HUES64 (cell line): ENCODE measurements around the gene FOXO3.
"Not testable (repeated sequence)": the region's sequence is repeated elsewhere in the genome, so short reads cannot be mapped to it uniquely, and the experiment has no call there.

ENCODE experiments used
- H3K27ac ChIP-seq: 2 replicates; pipeline ENCODE4 v1.7.0; 2013; ENCODE audit warnings: low read depth, low read length, inconsistent platforms
- H3K27me3 ChIP-seq: 2 replicates; pipeline ENCODE4 v1.6.1; 2013; ENCODE audit warnings: mild to moderate bottlenecking, low read length; ENCODE audit not compliant: insufficient read depth
- H3K36me3 ChIP-seq: 2 replicates; pipeline ENCODE4 v1.6.1; 2013; ENCODE audit warnings: mild to moderate bottlenecking, low read length; ENCODE audit not compliant: insufficient read depth
- H3K4me1 ChIP-seq: 2 replicates; pipeline ENCODE4 v1.6.1; 2013; ENCODE audit warnings: mild to moderate bottlenecking, low read length, moderate library complexity; ENCODE audit not compliant: insufficient read depth
- H3K4me3 ChIP-seq: 2 replicates; pipeline ENCODE4 v1.5.1; 2013; ENCODE audit warnings: mild to moderate bottlenecking, low read length, moderate library complexity
- H3K9ac ChIP-seq: 2 replicates; pipeline ENCODE4 v1.6.1; 2013; ENCODE audit warnings: mild to moderate bottlenecking, low read depth, low read length
- H3K9me3 ChIP-seq: 2 replicates; pipeline ENCODE4 v1.6.1; 2013; ENCODE audit warnings: low read depth, low read length; ENCODE audit not compliant: insufficient read depth
- WGBS: fragments of 150-250, 120-280 bp; methylation state at CpG from one replicate; pipeline ENCODE4 v1.1.7; 2013; ENCODE audit warnings: missing lambda C conversion rate; 5-methylcytosine and 5-hydroxymethylcytosine counted together

The FOXO3 gene

DNA sequence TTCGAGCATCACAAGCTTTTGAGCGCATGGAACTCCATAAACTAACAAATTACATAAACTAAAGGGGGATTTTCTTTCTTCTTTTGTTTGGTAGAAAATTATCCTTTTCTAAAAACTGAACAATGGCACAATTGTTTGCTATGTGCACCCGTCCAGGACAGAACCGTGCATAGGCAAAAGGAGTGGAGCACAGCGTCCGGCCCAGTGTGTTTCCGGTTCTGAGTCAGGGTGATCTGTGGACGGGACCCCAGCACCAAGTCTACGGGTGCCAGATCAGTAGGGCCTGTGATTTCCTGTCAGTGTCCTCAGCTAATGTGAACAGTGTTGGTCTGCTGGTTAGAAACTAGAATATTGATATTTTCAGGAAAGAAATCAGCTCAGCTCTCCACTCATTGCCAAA, 119.6 kb downstream of the FOXO3 start:
- H3K27ac ChIP-seq, H3K36me3 ChIP-seq, H3K4me1 ChIP-seq, H3K4me3 ChIP-seq, H3K9ac ChIP-seq, H3K9me3 ChIP-seq, H3K27me3 ChIP-seq: not testable (repeated sequence)
- WGBS = 93% methylated on average over 8 of the region's 9 CpGs

- H3K27ac ChIP-seq, H3K36me3 ChIP-seq, H3K9me3 ChIP-seq, H3K9ac ChIP-seq, H3K27me3 ChIP-seq, H3K4me3 ChIP-seq: not testable (repeated sequence)
- peaks cover 11% of the 10 kb centered on the region; the same call in 1 of the 2 replicates for H3K4me1 ChIP-seq
- 74% methylated on average over 1 of the region's 1 CpG for WGBS
These were observed 121.0 kb downstream of the FOXO3 start for GRCh38 chr6:108681721-108682120.

- not testable (repeated sequence) for H3K9ac ChIP-seq, H3K27ac ChIP-seq, H3K4me3 ChIP-seq, H3K9me3 ChIP-seq, H3K27me3 ChIP-seq, H3K36me3 ChIP-seq
- peaks cover 10% of the 10 kb centered on the region; the same call in 1 of the 2 replicates for H3K4me1 ChIP-seq
- WGBS = 92% methylated on average over 7 of the region's 7 CpGs
These were observed 121.8 kb downstream of the FOXO3 start for GRCh38 chr6:108682383-108683119.

DNA sequence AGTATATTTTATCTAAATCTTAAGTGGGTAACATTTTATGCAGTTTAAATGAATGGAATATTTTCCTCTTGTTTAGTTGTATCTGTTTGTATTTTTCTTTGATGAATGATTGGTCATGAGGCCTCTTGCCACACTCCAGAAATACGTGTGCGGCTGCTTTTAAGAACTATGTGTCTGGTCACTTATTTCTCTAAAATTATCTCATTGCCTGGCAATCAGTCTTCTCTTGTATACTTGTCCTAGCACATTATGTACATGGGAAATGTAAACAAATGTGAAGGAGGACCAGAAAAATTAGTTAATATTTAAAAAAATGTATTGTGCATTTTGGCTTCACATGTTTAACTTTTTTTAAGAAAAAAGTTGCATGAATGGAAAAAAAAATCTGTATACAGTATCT, 123.3 kb downstream of the FOXO3 start:
- not testable (repeated sequence) for H3K9ac ChIP-seq, H3K9me3 ChIP-seq, H3K4me3 ChIP-seq, H3K36me3 ChIP-seq, H3K27ac ChIP-seq, H3K4me1 ChIP-seq, H3K27me3 ChIP-seq
- WGBS = no CpG with 5 or more reads among the region's 2 CpGs

- no peak overlapping the region for H3K4me3 ChIP-seq
- WGBS = 89% methylated on average over 8 of the region's 8 CpGs
- no peaks in the 10 kb centered on the region for H3K9me3 ChIP-seq
- H3K27me3 ChIP-seq = no peaks in the 10 kb centered on the region
- no peaks in the 10 kb centered on the region; the same call in 1 of the 2 replicates for H3K36me3 ChIP-seq
- H3K9ac ChIP-seq = no peak overlapping the region
- peaks cover 4% of the 10 kb centered on the region; the same call in 1 of the 2 replicates for H3K4me1 ChIP-seq
- H3K27ac ChIP-seq = no peak overlapping the region
These were observed 124.1 kb downstream of the FOXO3 start for GRCh38 chr6:108684771-108685329.

DNA sequence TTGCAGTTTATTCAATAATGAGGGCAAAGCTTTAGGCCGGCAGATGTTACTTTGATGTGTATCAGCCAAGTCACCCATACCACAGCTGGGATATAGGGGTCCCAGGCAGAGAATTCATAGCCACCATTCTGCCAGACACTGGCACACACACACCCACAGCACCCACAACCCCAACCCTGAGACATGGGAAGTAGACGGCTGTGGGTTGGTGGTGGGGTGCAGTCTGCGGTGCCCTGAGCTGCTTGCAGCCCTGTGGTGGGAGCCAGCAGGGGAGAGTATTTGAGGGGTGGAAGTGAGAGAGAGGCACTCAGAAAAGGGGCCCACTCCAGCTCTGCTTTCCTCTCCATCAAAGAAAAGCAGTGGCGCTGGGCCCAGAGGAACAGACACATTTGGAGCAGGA, 125.3 kb downstream of the FOXO3 start:
- no peaks in the 10 kb centered on the region for H3K27me3 ChIP-seq
- H3K4me3 ChIP-seq = no peak overlapping the region
- WGBS = 98% methylated on average over 4 of the region's 4 CpGs
- no peaks in the 10 kb centered on the region for H3K9me3 ChIP-seq
- H3K9ac ChIP-seq = no peak overlapping the region
- no peaks in the 10 kb centered on the region; the same call in 1 of the 2 replicates for H3K36me3 ChIP-seq
- no peak overlapping the region for H3K27ac ChIP-seq
- H3K4me1 ChIP-seq = peaks cover 4% of the 10 kb centered on the region; the same call in 1 of the 2 replicates

GRCh38 chr6:108686896-108687295, 126.2 kb downstream of the FOXO3 start:
- 83% methylated on average over 6 of the region's 6 CpGs for WGBS
- H3K9ac ChIP-seq = no peak overlapping the region
- no peaks in the 10 kb centered on the region for H3K9me3 ChIP-seq
- peaks cover 4% of the 10 kb centered on the region; the same call in 1 of the 2 replicates for H3K4me1 ChIP-seq
- no peak overlapping the region for H3K27ac ChIP-seq
- no peak overlapping the region for H3K4me3 ChIP-seq
- no peaks in the 10 kb centered on the region for H3K27me3 ChIP-seq
- H3K36me3 ChIP-seq = no peaks in the 10 kb centered on the region

GRCh38 chr6:108687921-108688320, 127.2 kb downstream of the FOXO3 start:
- Histone ChIP-seq H3K4me3 (no peak overlapping the region), H3K9ac (no peak overlapping the region), H3K4me1 (peaks cover 4% of the 10 kb centered on the region; the same call in 1 of the 2 replicates), H3K27ac (no peak overlapping the region), H3K36me3 (no peaks in the 10 kb centered on the region), H3K27me3 (no peaks in the 10 kb centered on the region), H3K9me3 (no peaks in the 10 kb centered on the region)
- 91% methylated on average over 1 of the region's 1 CpG for WGBS

DNA sequence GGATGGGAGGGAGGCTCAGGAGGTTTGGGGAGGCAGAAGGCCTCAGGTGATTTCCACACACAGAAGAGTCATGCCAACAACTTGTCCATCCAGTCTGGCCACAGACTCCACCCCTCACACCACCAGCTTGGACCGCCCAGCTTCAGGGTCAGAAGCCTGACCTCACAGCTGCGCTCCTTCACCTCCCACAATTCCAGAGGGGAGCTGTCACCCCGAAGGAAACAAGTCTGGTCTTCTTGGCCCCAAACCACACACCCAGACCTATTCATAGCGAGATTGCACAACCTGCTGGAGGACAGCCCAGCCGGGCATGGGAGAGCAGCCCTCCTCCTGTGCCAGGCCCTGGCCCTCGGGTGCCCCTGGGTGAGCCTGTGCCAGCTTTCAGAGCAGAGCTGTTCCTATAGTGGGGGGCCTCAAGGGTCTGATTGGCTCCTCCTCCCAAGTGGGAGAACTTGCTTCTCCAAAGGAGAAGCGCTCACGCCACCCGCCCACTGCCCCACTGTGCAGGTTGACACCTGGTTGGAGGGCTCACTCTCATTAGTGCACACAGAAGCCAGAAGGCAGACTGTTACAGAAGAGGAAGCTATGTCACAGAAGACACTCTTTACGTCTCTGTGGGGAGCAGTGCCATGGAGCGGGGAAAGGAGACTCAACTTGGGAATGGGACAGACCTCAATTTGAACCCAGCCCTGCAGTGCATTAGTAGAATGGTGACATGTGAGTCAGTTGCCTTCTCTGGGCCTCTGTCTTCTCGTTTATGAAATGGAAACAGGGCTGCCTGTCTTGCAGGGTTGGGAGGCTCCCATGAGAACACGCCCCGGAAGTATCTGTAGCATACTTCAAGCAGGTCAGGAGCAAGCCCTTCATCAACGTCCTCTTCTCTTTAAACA, 128.8 kb downstream of the FOXO3 start:
- no peaks in the 10 kb centered on the region for H3K9me3 ChIP-seq
- no peaks in the 10 kb centered on the region for H3K36me3 ChIP-seq
- H3K4me1 ChIP-seq = peaks cover 4% of the 10 kb centered on the region; the same call in 1 of the 2 replicates
- WGBS = 94% methylated on average over 15 of the region's 15 CpGs
- no peak overlapping the region for H3K27ac ChIP-seq
- no peaks in the 10 kb centered on the region for H3K27me3 ChIP-seq
- no peak overlapping the region for H3K9ac ChIP-seq
- no peak overlapping the region for H3K4me3 ChIP-seq

GRCh38 chr6:108690326-108691049, 129.8 kb downstream of the FOXO3 start:
- Histone ChIP-seq H3K36me3 (no peaks in the 10 kb centered on the region), H3K27ac (no peak overlapping the region)

More at GRCh38 chr6:108690326-108691049, 129.8 kb downstream of the FOXO3 start:
- Histone ChIP-seq H3K9me3 (no peaks in the 10 kb centered on the region), H3K4me1 (peaks cover 4% of the 10 kb centered on the region; the same call in 1 of the 2 replicates), H3K9ac (no peak overlapping the region), H3K27me3 (no peaks in the 10 kb centered on the region), H3K4me3 (no peak overlapping the region)
- WGBS = 86% methylated on average over 6 of the region's 6 CpGs
